ENCODE measurements around the gene VIPAS39.

Gene VIPAS39

GRCh38 chr14:77390188-77390587, 67.2 kb downstream of the VIPAS39 start:
- DNase-seq, result no peak

GRCh38 chr14:77378701-77379100, 78.7 kb downstream of the VIPAS39 start:
- no peak for DNase-seq

GRCh38 chr14:77377502-77377844, 79.9 kb downstream of the VIPAS39 start:
- DNase-seq, result no peak

- DNase-seq, result peak; percentile 79
Measured at GRCh38 chr14:77376771-77377501, 80.5 kb downstream of the VIPAS39 start, which contains the start of the genes SAMD15 and TMED8. TSS of gene SAMD15 (plus strand) at chr14:77377379. CDS start at chr14:77377419, 40 bp downstream. TSS of gene TMED8 (minus strand) at chr14:77377094. CDS start at chr14:77377053, 41 bp downstream.

Data from NCI-H748 treated with DMSO at 0.1 percent for 48 hours (cell line).